GM18951 (cell line): ENCODE data around the gene FMN1.

Source experiments
- POLR2A ChIP-seq: IDR thresholded peaks from 4 replicates; pipeline ENCODE4 v1.6.1; 2011; ENCODE audit warnings: mild to moderate bottlenecking; ENCODE audit not compliant: insufficient read length, insufficient read depth; ENCODE audit errors: extremely low read depth
- in situ Hi-C: fragments of 300-500 bp; cut with MboI; formaldehyde crosslinking; loops from one replicate; pipeline ENCODE4 v1.12.0; 2022; ENCODE audit warnings: low sequenced_read_pairs, mixed read lengths, inconsistent platforms; ENCODE audit not compliant: unreplicated experiment

Gene FMN1

GRCh38 chr15:32781781-32782180 lies 412.7 kb downstream of the FMN1 start:
- in situ Hi-C loops: no loop called here
- no peak for TF ChIP-seq POLR2A

GRCh38 chr15:32778391-32779176 lies 415.9 kb downstream of the FMN1 start:
- in situ Hi-C loops: no loop called here
- TF ChIP-seq POLR2A: no peak

GRCh38 chr15:32775103-32775502 lies 419.4 kb downstream of the FMN1 start:
- in situ Hi-C loops: no loop called here
- no peak for TF ChIP-seq POLR2A

DNA sequence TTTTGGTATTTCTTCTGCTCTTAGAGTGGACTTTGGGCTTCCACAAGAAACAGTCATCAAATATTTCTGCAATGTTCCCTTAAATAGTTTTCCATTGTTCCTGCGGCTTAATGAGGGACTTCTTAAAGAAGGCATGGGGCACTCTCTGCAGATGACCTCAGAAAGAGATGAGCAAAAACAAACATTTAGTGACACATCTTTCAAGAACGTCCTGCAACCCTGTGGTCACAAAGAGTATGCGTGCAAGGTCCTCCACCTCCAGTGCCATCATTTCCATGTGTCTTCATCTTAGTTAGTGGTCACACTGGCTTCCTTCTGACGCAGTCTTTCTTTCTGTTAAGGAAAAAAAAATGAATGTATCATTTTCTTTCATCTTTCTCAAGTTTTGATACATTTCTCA lies 420.5 kb downstream of the FMN1 start:
- in situ Hi-C loops: no loop called here
- TF ChIP-seq POLR2A: no peak

DNA sequence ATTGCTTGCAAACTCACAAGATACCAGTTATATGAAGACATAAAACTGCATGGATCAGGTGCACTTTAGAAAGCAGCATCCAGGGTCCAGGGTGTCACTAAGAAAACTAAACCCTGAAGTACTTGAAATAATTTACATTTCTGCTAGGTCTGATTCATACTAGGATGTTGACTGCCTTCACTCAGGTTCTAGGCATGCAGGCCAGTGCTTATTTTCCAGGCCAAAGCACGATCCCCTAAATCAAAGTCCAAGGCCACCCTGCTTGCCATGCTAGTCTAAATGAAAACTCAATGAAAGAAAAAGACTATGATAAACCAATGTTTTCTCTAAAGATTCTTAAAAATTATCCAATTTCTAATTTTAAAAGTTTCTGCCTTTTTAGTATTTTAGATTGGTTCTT lies 427.3 kb downstream of the FMN1 start:
- no peak for TF ChIP-seq POLR2A
- in situ Hi-C loops: no loop called here

DNA sequence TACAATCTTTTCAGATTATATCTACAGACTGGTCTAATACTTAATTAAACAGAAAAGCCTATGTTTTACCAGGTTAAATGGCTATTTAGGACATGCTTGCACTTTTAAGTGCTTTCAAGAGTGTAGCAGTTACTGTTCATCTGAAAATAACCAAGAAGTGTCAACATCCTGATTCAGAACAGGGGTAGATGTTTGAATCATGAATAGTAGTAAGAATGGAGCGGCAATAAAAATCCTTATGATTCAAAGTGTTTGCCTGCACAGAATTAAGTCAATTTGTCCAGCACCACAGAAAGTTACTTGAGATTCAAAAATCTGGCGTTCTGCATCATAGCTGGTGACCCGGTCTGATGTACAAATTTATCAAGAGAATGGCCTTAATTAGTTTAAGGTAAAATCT lies 428.4 kb downstream of the FMN1 start:
- TF ChIP-seq POLR2A: no peak
- in situ Hi-C loops: no loop called here

GRCh38 chr15:32765236-32765635 lies 429.3 kb downstream of the FMN1 start:
- TF ChIP-seq POLR2A: no peak
- in situ Hi-C loops: no loop called here

GRCh38 chr15:32763295-32763694 lies 431.2 kb downstream of the FMN1 start:
- no peak for TF ChIP-seq POLR2A
- in situ Hi-C loops: no loop called here

DNA sequence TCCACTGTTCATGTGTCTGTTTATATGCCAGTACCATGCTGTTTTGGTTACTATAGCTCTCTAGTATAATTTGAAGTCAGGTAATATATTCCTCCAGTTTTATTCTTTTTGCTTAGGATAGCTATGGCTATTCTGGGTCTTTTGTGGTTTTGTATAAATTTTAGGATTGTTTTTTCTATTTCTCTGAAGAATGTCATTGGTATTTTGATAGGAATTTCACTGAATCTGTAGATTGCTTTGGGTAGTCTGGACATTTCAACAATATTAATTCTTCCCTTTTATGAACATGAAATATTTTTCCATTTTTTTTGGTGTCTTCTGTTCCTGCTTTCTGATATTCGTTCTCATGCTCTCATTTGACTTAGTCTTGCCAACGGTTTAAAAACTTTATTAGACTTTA lies 437.1 kb downstream of the FMN1 start:
- in situ Hi-C loops: no loop called here
- no peak for TF ChIP-seq POLR2A

DNA sequence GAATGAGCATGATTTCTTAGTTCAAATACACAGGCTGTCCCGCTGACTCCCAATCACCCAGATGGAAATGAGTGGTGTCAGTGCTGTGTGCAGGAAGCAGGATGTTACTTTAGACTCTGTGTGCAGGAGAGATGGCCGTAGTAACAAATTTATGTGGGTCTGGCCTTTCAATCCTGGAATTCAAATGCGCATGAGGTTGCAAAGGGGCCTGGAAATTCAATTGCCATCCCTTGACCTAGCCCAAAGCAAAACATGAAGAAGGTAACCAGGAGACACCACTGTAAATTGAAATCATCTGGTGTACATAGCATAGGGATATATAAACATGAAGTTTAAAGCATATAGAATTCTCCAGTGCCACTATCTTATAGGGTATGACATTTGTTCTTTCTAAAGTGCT lies 443.5 kb downstream of the FMN1 start:
- in situ Hi-C loops: no loop called here
- no peak for TF ChIP-seq POLR2A

DNA sequence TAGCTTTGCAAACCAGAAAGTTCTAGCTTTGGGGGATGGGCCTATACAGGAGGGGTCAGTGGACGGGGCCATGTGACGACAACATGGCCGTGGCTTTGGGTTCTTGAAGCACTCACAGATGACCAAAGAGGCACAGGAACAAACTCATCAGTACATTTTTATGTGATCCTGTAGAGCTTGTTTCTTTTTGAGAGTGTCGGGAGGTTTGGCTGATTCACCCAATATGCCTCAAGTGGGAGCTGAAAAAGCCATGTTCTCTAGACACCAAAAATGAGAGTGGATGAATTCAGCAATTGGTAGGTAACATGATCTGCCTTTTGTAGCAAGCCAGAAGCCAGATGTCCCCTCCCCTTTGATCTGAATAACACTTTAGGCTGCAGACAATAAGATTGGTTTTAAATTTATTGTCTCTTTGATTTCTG lies 446.6 kb downstream of the FMN1 start:
- in situ Hi-C loops: no loop called here
- TF ChIP-seq POLR2A: no peak

DNA sequence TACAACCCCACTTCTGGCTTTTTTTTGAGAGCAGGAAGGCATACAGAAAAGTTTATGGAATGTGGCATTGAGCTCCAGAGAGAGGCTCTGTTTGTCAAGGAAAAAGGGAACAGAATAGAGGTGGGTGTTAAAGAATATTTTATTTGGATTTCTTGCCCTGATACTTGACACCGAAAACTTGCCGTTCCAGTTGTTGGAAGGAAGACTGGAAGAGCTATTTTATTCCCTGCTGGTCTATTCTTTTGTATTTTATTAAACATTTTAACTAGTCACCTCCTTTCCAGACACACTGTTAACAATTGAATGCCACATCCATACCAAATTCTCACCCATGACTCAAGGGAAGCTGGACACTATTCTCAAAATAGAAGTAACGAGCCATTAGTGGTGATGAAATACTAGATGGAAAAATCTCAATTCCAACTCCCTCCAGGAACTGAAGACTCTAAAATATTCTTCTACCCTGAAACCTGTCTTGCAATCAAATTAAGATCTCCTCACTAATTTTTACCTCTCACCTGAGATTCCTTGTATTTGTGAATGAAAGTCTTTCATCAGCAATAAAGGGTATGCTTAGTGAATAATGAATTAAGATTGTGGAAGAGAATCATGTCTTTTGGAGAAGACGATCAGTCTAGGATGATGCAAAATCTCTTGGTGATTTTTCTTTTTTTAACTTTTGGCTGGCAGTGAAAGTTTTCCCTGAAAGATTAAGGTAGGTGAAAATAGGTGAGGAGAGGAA lies 448.2 kb downstream of the FMN1 start:
- TF ChIP-seq POLR2A: no peak
- in situ Hi-C loops: no loop called here

DNA sequence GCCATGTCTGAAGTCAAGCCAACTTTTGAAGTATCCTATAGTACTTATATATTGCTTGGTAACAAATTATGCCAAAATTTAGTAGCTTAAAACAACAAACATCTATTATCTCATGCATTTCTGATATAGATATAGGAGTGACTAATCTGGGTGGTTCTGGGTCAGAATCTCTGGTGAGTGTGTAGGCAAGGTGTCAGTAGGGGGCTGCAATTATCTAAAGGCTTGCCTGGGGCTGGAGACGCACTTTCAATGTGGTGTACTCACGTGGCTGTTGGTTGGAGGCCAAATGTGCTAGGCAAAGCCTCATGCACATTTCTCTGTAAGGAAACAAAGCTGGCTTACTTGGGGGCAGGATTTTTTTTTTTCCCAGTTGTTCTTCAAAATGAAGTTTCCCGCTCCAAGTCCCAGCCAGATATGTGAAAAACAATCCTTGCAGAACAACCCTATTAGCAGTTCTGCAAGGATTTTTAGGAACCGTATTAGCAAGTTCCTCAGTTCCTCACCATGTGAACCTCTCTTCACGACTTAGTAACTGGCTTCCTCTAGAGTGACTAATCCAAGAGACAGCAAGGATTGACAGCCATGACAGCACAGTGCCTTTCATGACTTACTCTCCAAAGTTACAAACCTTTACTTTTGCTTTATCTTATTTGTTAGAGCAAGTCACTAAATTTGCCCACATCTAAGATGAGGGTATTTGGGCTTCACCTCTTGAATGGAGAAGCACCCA lies 450.9 kb downstream of the FMN1 start:
- no peak for TF ChIP-seq POLR2A
- in situ Hi-C loops: no loop called here
